DMS 273 (cell line): ENCODE measurements around the gene ST3GAL3.

ENCODE experiments used
- DNase-seq: peaks from one replicate; lab custom pipeline; 2025; ENCODE audit not compliant: unreplicated experiment; lab: John Stamatoyannopoulos, UW

Gene ST3GAL3

DNA sequence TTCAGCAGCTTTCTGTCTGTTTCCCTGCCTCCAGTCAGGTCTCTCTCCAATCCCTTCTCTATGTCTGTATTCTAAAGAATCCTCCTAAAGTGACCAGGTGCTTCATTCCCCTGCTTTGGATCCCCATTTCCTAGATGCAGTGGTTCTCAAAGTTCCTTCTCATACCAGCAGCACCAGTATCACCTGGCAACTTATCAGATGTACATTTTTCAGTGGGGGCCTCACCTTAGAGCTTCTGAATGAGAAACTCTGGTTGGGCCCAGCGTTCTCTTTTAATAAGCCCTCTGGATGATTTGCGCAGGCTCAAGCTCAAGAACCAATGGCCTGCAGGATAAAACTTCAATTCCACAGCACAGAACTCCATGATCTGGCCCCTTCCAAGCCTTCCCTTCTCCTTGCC is 200.9 kb downstream of the ST3GAL3 start:
- DNase-seq: no peak

DNA sequence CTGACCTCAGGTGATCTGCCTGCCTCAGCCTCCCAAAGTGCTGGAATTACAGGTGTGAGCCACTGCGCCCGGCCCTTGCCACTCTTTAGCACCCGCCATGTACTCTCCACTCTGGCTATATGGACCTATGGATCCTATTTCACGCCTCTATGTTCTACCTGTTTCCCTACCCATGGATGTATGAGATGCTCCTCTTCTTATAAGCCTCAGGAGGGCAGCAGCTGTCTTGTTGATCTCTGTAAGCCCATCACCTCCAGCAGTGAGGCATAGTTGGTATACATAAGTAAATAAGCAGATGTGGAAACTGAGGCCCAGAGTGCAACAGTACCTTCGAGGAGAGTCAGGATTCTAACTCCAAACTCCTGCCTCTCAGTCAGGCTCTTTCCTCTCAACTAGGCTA is 201.5 kb downstream of the ST3GAL3 start:
- no peak for DNase-seq

- DNase-seq: no peak
Observed at GRCh38 chr1:43910343-43910742, 203.0 kb downstream of the ST3GAL3 start.

DNA sequence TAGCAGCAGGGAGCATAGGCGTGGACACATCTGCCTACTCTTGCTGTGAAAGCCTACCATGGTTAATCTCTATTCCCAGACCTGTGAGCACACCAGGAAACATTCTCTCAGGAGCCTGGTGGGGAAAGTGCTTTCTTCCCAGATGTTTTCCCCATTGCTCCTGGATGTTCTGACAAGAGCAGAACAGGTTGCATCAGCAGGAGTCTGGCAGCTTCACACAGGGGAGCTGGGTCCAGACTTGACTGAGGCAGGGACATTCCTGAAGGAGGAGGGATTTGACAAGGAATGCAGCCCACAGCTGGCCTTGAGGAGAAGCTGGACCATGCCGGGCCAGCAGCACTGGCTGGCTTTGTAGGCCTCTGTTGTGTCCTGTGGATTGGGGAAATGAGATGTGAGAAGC is 205.3 kb downstream of the ST3GAL3 start:
- DNase-seq: peak; percentile 33

DNA sequence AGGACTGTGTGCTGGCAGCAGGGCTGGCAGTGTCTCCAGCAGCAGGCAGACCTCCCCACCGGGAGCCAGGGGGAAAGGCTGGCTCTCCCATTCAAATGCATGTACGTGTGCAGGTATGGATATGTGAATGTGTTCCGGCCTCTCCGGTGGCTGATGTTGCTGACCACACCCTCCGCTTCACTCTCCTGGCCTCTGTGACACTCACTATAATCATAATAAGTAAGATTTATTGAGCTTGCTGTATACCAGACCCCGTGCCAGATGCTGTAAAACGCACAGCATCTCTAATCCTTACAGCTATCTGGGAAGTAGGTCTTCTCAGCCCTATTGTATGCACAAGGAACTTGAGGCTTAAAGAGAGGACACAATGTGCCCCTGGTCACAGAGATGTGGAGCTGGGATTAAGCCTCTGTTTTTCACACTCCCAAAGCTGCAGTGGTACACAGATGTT is 205.7 kb downstream of the ST3GAL3 start:
- no peak for DNase-seq

DNA sequence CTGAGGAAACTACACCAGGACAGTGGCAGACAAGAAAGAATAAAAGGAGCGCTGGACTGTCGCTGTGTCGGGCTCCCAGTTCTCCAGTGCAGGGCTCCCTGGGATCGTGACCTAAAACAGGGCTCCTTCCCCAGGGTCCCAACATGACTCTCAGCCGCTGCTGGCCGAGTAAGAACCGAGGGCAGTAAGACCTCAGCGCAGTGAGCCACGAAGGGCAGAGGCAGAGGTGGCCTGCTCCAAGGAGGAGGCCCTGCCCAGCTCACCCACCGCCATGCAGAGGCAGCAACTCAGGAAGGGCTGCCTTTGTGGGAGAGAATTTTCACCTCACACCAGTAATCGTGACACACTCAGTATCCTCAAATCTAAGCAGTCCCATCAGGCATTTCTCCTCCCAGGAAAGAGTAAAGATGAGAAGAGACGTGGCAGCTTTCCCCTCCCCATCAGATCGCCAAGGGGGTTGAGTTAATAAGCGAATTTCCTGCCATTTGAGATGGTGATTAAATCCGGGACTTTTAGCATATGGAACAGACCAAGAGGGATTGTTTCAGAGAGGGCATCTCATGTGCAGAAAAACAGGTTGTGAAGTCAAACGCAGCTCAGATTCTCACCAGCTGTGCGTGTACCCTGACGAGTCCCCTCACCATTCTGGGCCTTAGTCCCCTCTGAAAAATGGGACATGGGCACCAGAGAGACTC is 206.5 kb downstream of the ST3GAL3 start:
- no peak for DNase-seq

DNA sequence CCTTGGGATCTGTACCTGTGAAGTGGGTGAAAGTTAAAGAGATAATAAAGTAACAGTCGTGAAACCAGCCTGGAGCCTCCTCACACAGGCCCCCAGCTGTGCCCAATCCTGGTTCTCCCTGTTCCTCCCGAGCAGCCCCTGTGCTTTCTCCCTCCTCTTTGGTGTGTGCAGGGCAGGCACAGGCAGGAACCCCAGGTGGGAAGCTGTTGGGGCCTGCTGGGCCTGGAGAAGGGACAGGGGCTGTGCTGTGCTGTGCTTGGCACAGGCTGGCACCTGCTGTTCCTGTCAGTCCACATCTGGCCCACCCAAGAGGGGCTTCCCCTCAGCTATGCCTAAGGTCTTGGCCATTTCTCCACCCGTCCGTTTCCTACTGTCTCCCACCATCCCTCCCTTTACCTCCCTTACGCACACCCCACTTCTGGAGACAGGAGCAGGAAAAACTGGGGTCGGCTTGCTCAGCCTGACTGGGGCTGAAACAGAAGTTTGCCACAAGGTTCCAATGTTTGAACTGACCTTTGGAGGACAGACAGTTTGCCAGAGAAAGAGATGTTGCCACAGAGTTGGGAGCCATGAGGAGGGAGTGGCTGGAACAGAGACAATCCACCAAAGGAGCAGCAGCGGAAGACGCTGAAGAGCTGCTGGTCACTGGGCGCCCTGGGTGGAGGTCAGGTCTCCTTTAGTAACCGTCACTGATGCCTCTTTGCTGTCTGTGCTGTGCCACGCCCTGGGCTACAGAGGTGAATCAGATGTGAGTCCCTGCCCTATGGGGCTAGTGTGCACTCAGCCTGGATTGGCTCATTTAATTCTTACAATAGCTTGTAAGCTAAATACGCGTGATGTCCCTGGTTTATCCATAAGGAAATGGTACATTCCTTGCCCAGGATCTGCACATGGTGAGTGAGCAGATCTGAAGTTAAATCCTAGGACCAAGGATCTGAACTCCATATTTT is 207.5 kb downstream of the ST3GAL3 start:
- DNase-seq: no peak

GRCh38 chr1:43919906-43920305 is 212.6 kb downstream of the ST3GAL3 start:
- DNase-seq: no peak

DNA sequence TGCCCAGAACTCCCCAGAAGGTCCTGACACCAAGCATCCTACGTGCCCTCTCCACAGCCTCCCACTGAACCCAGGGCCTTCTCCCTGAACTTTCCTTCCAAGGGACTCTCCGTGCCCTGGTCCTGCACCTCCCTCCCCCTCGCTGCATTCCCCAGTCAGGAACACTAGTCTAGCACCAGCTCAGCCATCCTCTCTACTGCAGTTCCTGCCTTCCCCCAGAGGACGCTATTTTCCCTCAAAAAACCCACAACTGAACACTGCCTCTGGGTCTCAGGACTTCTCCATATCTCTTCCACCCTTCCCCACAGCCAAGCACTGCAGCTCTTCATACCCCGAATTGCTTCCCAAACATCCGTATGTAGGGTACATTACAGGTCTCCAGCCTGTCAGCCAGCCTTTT is 213.7 kb downstream of the ST3GAL3 start:
- DNase-seq: no peak

GRCh38 chr1:43924516-43924915 is 217.2 kb downstream of the ST3GAL3 start:
- no peak for DNase-seq

DNA sequence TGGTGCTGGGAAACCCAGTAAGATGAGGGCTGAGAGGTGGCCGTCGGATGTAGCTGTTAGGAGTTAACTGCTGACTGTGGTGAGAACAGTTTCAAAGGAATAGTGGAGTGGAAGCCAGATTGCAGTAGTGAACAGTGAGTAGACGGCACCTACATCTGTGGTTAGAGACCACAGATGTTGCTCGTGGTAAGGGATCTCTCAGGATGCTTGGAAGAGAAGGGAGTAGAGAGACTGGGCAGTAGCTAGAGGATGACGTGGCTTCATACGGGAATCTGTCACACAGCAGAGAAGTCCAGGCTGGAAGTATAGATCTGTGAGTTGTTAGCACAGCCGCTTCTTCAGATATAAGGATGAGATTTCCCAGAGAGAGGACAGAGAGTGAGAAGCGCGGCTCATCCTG is 218.5 kb downstream of the ST3GAL3 start:
- no peak for DNase-seq

GRCh38 chr1:43930168-43930948 is 223.0 kb downstream of the ST3GAL3 start:
- DNase-seq: peak; percentile 59

GRCh38 chr1:43930949-43931275 is 223.6 kb downstream of the ST3GAL3 start:
- no peak for DNase-seq

DNA sequence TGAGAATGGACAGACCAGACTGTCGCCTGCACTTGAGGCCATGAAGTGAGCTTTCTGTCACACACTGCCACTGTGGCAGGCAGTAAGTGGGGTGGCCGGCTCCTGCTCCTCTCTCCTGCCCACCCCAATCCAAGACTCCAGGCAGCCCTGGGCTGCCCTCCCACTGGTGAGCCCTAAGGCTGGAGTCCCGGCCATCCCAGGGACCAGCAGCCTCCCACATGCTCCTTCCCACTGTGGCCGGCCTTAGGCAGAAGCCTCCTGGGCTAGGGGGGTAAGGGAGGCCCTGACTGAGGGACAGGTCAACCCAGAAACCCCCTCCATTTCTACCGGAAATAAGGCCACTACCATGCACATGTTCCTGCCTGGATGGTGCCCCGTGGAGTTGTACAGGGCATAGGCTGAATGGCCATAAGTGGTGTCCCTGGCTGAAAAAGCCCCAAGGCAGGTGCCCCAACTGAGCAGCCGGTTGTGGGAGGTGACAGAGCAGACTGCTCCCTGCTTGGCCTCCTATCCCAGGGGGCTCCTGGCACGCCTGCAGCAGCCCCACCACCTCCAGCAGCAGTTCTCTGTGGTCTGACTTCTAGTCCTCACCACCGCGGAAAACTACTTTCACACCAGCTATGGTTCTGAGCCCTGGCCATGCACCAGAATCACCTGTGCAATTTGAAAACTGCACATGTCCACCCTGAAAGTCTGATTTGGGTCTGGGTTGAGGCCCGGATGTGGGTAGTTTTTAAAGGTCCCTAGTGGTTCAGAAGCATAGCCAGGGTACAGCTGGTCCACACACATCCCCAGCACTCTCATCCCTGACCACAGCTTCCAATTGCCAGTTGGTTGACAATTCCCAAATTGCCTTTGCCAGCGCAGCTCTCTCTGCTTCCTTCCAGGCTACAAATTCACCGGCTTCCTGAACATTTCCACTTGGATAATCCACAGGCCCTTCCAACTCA is 224.7 kb downstream of the ST3GAL3 start:
- no peak for DNase-seq

GRCh38 chr1:43932786-43933385 is 225.6 kb downstream of the ST3GAL3 start:
- DNase-seq: no peak

DNA sequence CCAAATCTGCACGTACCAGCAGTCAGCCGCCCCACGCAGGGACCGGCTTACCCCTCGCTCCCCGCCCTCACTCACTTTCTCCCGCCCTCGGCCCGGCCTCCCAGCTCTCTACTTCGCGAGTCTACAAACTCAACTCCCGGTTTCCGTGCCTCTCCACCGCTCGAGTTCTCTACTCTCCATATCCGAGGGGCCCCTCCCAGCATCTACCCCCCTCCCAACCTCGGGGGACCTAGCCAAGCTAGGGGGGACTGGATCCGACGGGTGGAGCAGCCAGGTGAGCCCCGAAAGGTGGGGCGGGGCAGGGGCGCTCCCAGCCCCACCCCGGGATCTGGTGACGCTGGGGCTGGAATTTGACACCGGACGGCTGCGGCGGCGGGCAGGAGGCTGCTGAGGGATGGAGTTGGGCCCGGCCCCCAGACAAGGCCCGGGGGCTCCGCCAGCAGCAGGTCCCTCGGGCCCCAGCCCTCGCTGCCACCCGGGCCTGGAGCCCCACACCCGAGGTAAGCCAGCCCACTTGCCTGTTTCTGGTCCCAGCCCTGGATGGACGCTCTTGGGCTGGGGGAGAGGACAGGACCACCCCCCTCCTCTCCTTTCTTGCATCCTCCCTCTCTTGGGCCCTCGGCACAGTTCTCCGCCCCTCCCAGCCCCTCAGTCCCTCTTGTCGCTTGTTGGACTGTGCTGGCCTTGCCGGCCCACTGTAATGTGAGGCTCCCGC is 226.2 kb downstream of the ST3GAL3 start, which contains the start of gene ARTN:
TSS of gene ARTN (plus strand) at position 416 of the 715 bp plus-strand sequence. CDS start 1,856 bp downstream, outside the sequence.
- DNase-seq: peak; percentile 71

- peak; percentile 84 for DNase-seq
Observed at GRCh38 chr1:43934101-43934985, 227.0 kb downstream of the ST3GAL3 start.

DNA sequence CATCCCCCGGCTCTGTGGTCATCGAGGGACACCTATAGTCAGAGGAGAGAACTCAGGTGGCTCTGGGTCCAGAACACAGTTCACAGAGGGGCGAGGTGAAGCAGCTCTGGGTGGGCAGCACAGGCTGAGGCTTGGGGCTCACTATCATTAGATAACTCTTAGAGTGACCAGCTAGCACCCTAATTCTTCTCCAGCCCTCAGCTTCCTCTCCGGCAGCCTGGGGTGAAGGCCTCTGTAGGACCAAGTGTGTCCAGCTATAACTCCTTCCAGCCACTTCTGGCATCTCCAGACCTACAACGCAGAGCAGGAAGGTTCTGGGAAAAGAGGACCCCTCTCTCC is 227.6 kb downstream of the ST3GAL3 start:
- no peak for DNase-seq
